ENCODE results near the gene LRP4. TPM values are rescaled to one million over a fixed set of nuclear protein-coding genes. Genes with fewer than 3 reads are reported as not detected.

The LRP4 gene
- total and polyA plus RNA-seq, 2 of the 13 experiments (the other 11 are each of a cell fraction or from before 2014, with no cell fraction given) = 4.7 to 13.3 TPM

GRCh38 chr11:46845740-46846509, 72.4 kb downstream of the LRP4 start, which contains the start of gene CKAP5 (continued):
- TF ChIP-seq EEA1 (CRISPR knock-in tag; IDR thresholded peaks at IDR 0.05; ENCODE audit: borderline replicate concordance) (peak; percentile 65; the same call in 1 of the 2 replicates), IKZF1 (IDR thresholded peaks at IDR 0.05) (no peak), ZNF513 (CRISPR knock-in tag; conservative IDR thresholded peaks at IDR 0.05) (peak; percentile 31; the same call in 1 of the 2 replicates), TCF7 (IDR thresholded peaks at IDR 0.05; ENCODE audit: low read depth) (no peak), ZBTB20 (CRISPR knock-in tag; IDR thresholded peaks at IDR 0.05; ENCODE audit: borderline replicate concordance, low read depth) (no peak), SP140L (CRISPR knock-in tag; IDR thresholded peaks at IDR 0.05; ENCODE audit: borderline replicate concordance) (no peak), NR0B2 (CRISPR knock-in tag; IDR thresholded peaks at IDR 0.05) (no peak), MED8 (CRISPR knock-in tag; IDR thresholded peaks at IDR 0.05; ENCODE audit: insufficient replicate concordance) (no peak), ZNF33A (CRISPR knock-in tag; IDR thresholded peaks at IDR 0.05; ENCODE audit: borderline replicate concordance) (no peak), ZNF678 (CRISPR knock-in tag; IDR thresholded peaks at IDR 0.05) (no peak), FOXK1 (CRISPR knock-in tag; IDR thresholded peaks at IDR 0.05; ENCODE audit: borderline replicate concordance, low read depth) (0 out of 2 replicates have a peak, but pooled peaks have one; percentile 25), ZNF788 (CRISPR knock-in tag; IDR thresholded peaks at IDR 0.05; ENCODE audit: borderline replicate concordance) (peak; percentile 91; the same call in 1 of the 2 replicates), MLXIP (CRISPR knock-in tag; IDR thresholded peaks at IDR 0.05; ENCODE audit: borderline replicate concordance) (no peak), HDAC2 (CRISPR knock-in tag; IDR thresholded peaks at IDR 0.05) (peak; percentile 49; the same call in 1 of the 2 replicates), GABPB1 (CRISPR knock-in tag; IDR thresholded peaks at IDR 0.05) (peak; percentile 76), NCOA5 (CRISPR knock-in tag; IDR thresholded peaks at IDR 0.05) (no peak), ZNF644 (CRISPR knock-in tag; IDR thresholded peaks at IDR 0.05; ENCODE audit: low read depth) (no peak), ELK4 (CRISPR knock-in tag; IDR thresholded peaks at IDR 0.05; ENCODE audit: borderline replicate concordance) (no peak), CENPT (CRISPR knock-in tag; IDR thresholded peaks at IDR 0.05; ENCODE audit: low read depth) (peak; percentile 88; the same call in 1 of the 2 replicates), BRD4 (CRISPR knock-in tag; IDR thresholded peaks at IDR 0.05) (no peak), MATR3 (CRISPR knock-in tag; IDR thresholded peaks at IDR 0.05) (no peak)
- TF ChIP-seq, protein P1, sequence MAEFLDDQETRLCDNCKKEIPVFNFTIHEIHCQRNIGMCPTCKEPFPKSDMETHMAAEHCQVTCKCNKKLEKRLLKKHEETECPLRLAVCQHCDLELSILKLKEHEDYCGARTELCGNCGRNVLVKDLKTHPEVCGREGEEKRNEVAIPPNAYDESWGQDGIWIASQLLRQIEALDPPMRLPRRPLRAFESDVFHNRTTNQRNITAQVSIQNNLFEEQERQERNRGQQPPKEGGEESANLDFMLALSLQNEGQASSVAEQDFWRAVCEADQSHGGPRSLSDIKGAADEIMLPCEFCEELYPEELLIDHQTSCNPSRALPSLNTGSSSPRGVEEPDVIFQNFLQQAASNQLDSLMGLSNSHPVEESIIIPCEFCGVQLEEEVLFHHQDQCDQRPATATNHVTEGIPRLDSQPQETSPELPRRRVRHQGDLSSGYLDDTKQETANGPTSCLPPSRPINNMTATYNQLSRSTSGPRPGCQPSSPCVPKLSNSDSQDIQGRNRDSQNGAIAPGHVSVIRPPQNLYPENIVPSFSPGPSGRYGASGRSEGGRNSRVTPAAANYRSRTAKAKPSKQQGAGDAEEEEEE (CRISPR knock-in tag; IDR thresholded peaks at IDR 0.05; ENCODE audit: borderline replicate concordance) = no peak

Data from HepG2 (cell line).